ENCODE results near the gene TENM3.

- TF ChIP-seq, protein P1, sequence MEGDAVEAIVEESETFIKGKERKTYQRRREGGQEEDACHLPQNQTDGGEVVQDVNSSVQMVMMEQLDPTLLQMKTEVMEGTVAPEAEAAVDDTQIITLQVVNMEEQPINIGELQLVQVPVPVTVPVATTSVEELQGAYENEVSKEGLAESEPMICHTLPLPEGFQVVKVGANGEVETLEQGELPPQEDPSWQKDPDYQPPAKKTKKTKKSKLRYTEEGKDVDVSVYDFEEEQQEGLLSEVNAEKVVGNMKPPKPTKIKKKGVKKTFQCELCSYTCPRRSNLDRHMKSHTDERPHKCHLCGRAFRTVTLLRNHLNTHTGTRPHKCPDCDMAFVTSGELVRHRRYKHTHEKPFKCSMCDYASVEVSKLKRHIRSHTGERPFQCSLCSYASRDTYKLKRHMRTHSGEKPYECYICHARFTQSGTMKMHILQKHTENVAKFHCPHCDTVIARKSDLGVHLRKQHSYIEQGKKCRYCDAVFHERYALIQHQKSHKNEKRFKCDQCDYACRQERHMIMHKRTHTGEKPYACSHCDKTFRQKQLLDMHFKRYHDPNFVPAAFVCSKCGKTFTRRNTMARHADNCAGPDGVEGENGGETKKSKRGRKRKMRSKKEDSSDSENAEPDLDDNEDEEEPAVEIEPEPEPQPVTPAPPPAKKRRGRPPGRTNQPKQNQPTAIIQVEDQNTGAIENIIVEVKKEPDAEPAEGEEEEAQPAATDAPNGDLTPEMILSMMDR (IDR thresholded peaks at IDR 0.05; ENCODE audit: low read depth, low read length), result no peak
- no peak for TF ChIP-seq EZH2phosphoT487 (IDR thresholded peaks at IDR 0.05; ENCODE audit: low read depth)
Measured at GRCh38 chr4:182405087-182405486, 161.9 kb downstream of the TENM3 start.
